HG03378 (cell line): ENCODE measurements around the gene VDR.

Experiments used
- ATAC-seq: cut with Tn5 transposase; IDR thresholded peaks from one replicate; pipeline ENCODE4 v1.9.1; 2021; ENCODE audit warnings: mild to moderate bottlenecking, moderate library complexity; ENCODE audit not compliant: unreplicated experiment

The VDR gene

GRCh38 chr12:47875746-47876439 lies 28.9 kb downstream of the VDR start:
- no peak for ATAC-seq

- no peak for ATAC-seq
Measured at GRCh38 chr12:47874316-47874715, 30.5 kb downstream of the VDR start.

- no peak for ATAC-seq
Measured at GRCh38 chr12:47870175-47870781, 34.5 kb downstream of the VDR start.

- peak; percentile 70 for ATAC-seq
Measured at GRCh38 chr12:47868552-47869031, 36.2 kb downstream of the VDR start.

GRCh38 chr12:47868041-47868440 lies 36.8 kb downstream of the VDR start:
- ATAC-seq, result peak; percentile 1

GRCh38 chr12:47867495-47867941 lies 37.3 kb downstream of the VDR start:
- ATAC-seq, result no peak

- no peak for ATAC-seq
Measured at GRCh38 chr12:47864646-47865235, 40.1 kb downstream of the VDR start.

- ATAC-seq, result no peak
Measured at GRCh38 chr12:47863985-47864384, 40.8 kb downstream of the VDR start.

GRCh38 chr12:47863467-47863866 lies 41.3 kb downstream of the VDR start:
- no peak for ATAC-seq

- ATAC-seq, result no peak
Measured at GRCh38 chr12:47862881-47863280, 41.9 kb downstream of the VDR start.

- ATAC-seq, result no peak
Measured at GRCh38 chr12:47862167-47862750, 42.5 kb downstream of the VDR start.

- no peak for ATAC-seq
Measured at GRCh38 chr12:47860873-47861272, 43.9 kb downstream of the VDR start.

GRCh38 chr12:47860279-47860841 lies 44.4 kb downstream of the VDR start:
- no peak for ATAC-seq

- no peak for ATAC-seq
Measured at GRCh38 chr12:47858511-47859266, 46.1 kb downstream of the VDR start.

- ATAC-seq, result no peak
Measured at GRCh38 chr12:47856721-47857575, 47.8 kb downstream of the VDR start.

- no peak for ATAC-seq
Measured at GRCh38 chr12:47856094-47856493, 48.7 kb downstream of the VDR start.

- ATAC-seq, result no peak
Measured at GRCh38 chr12:47855502-47855901, 49.3 kb downstream of the VDR start.

GRCh38 chr12:47854531-47854930 lies 50.3 kb downstream of the VDR start:
- ATAC-seq, result no peak

GRCh38 chr12:47852096-47852571 lies 52.7 kb downstream of the VDR start:
- ATAC-seq, result no peak
